ENCODE measurements around the gene METRNL.
"Not testable (repeated sequence)": the region's sequence is repeated elsewhere in the genome, so short reads cannot be mapped to it uniquely, and the experiment has no call there.

The METRNL gene

DNA sequence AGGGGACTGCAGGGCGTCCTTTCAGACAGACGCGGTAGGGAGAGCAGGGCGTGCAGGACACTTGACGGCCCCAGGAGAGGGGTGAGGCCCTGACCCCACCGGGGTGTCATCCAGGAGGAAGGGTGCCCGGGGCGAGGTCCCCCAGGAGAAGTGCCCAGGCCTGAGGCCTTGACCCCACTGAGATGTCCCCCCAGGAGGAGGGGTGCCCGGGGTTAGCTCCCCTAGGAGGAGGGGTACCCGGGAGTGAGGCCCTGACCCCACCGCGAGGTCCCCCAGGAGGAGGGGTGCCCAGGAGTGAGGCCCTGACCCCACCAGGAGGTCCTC lies 27.2 kb upstream of the METRNL start:
- no peak for DNase-seq (ENCODE audit: low spot score)

DNA sequence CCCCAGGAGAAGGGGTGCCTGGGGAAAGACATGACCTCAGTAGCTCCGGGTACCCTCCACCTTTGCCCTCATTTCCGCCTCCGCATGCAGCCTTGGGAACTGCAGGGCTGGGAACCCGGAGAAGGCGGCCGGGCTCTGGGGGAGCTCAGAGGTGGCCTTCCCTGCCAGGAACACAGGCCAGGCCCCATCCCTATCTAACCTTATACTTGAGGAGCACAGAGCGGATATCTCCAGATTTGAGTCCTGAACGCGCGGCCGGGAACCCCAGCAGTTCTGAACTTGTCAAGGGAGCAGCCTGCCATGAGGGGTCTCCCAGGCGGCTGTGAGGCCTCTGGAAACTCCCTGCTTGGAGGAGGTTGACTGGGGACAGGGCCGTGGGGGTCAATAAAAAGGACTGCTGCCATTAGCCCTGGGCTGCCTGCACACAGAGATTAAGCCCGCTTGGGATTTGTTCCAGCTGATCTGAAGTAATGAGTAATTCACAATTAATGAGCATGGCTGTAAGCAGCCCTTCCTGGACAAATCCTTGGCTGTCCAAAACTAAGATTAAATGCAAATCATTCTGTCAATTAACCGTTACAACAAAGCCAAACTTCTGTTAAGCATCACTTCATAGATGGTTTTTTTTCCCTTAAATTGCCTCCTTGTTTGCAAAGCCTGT lies 26.3 kb upstream of the METRNL start:
- DNase-seq (ENCODE audit: low spot score): no peak

DNA sequence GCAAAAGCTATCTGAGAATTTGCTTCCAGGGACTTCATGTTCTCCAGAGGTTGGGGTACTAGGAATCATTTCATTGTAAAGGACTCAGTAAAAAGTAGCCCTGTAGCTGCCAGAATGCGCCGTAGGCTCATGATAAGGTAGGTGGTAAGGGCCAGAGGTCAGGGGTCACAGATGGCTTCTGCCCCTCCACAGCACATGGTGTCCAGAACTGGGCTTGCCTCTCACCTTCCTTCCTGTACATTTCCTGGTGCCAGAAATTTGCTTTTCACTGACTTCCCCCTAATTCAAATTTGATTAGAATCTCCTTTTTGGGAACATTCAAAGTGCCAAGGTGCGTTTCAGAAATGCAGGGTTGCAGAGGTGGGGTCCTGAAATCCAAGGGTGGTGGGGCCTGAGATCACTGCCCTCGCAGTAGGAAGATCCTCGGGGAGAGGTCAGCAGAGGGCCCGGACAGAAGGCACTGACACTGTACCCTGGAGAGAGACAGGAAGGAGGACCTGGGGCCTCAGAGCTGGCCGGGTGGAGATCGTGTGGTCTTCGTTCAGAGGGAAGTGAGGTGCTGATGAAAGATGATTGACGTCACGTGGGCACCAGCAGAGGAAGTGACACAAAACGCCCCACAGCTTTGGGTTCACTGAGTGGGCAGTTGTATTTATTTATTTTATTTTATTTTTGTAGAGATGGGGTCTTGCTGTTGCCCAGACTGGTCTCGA lies 25.5 kb upstream of the METRNL start:
- peak; percentile 53 for DNase-seq (ENCODE audit: low spot score)

DNA sequence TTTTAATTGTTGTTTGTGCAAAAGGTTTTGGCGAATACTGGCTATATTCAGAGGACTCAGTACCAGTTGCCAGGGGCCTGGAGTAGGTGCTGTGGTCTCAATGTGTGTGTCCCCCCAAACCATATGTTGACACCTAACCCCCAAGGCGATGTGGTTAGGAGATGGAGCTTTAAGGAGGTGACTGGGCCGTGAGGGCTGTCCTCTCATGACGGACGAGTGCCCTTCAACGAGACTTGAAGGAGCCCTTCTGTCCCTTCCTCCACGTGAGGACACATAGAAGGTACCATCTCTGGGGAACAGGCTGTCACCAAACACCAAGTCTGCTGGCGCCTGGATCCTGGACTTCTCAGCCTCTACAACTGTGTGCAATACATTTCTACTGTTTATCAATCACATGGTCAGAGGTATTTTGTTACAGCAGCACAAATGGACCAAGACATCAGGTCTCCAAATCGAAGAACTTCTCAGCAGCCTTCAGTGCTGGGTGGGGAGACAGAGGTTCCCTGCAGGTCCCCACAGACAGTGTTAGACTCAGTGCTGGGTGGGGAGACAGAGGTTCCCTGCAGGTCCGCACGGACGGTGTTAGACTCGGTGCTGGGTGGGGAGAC lies 24.8 kb upstream of the METRNL start:
- no peak for DNase-seq (ENCODE audit: low spot score)

DNA sequence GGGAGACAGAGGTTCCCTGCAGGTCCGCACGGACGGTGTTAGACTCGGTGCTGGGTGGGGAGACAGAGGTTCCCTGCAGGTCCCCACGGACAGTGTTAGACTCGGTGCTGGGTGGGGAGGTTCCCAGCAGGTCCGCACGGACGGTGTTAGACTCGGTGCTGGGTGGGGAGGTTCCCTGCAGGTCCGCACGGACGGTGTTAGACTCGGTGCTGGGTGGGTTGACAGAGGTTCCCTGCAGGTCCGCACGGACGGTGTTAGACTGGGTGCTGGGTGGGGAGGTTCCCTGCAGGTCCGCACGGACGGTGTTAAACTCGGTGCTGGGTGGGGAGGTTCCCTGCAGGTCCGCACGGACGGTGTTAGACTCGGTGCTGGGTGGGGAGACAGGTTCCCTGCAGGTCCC lies 24.2 kb upstream of the METRNL start:
- not testable (repeated sequence) for DNase-seq (ENCODE audit: low spot score)

DNA sequence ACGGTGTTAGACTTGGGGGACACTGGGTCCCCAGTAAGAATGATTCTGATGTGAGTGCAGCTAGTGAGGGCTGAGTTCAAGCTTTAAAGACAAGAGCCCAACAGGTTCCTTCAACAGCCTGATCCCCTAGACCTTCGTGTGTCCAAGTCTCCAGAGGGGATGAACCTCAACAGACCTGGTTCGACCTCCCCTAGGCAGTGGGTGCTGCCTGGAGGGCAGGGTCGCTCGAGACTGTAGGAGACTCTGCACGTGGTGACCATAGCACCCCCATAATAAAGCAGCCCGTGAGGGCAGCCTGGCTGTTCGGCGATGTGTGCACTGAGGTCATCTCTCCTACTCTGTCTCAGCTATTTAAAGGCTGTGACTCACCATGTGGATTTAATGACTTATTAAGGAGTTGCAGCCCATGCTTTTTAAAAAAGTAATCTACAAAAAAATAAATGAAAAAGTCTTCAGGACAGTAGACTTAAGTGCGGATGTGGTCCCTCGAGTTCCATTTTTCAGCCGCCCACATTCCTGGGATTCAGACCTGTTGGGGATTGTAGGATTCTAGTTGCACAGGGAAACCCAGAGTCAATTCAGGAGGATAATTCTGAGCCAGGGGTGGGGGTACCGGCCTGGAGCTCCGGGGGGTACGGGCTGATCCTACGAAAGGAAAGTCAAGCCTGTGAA lies 23.4 kb upstream of the METRNL start:
- no peak for DNase-seq (ENCODE audit: low spot score)

- no peak for DNase-seq (ENCODE audit: low spot score)
Measured at GRCh38 chr17:83056583-83057396, 22.6 kb upstream of the METRNL start.

GRCh38 chr17:83057397-83057761 lies 22.0 kb upstream of the METRNL start:
- DNase-seq (ENCODE audit: low spot score): no peak

DNA sequence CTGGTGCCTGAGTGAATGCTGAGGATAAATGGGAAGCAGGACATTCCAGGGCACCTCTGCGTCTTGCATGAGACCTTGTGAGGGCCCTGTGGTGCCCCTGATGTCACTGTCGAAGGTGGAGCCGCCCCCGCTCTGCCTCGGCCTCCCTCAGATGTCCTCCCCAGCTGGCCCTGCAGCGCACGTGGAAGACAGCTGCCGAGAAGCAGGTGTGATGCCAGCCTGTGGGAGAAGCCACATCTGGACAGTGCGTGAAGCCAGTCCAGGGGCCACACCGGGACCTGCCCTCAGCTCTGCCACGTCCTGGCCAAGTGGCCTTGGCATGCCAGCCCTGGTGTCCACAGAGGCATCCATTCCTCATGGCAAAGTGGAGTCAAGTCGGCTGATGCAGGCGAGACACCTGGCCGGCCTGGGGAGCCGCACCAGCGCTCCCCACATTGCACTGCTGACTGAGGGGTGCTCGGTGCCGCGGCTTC lies 21.6 kb upstream of the METRNL start:
- DNase-seq (ENCODE audit: low spot score): no peak

DNA sequence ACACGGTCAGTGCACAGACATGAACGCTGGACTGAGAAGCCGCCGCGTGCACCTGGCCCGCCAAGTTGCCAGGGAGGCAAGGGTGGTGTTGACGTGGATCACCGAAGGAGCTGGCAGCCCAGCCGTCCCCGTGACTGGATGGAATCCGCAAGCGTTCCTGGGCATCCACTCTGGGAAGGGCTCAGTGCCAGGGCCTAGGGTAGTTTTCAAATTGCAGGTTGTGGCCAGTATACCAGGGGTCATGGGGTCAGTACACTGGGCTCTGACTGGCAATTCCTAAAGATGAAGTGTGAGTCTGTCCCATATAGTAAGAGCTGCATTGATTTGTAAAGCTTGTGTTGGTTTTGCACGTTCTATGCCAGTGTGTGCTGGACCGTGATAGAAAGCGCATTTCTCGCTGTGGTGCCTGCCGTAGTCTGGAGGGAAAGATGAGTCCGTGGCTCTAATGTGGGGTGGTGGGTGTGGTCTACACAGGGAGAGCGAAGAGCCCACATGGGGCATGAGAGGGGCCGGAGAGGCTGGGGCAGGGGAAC lies 21.1 kb upstream of the METRNL start:
- DNase-seq (ENCODE audit: low spot score): no peak

GRCh38 chr17:83061586-83061985 lies 17.8 kb upstream of the METRNL start:
- no peak for DNase-seq (ENCODE audit: low spot score)

- no peak for DNase-seq (ENCODE audit: low spot score)
Measured at GRCh38 chr17:83062011-83062817, 17.2 kb upstream of the METRNL start.

DNA sequence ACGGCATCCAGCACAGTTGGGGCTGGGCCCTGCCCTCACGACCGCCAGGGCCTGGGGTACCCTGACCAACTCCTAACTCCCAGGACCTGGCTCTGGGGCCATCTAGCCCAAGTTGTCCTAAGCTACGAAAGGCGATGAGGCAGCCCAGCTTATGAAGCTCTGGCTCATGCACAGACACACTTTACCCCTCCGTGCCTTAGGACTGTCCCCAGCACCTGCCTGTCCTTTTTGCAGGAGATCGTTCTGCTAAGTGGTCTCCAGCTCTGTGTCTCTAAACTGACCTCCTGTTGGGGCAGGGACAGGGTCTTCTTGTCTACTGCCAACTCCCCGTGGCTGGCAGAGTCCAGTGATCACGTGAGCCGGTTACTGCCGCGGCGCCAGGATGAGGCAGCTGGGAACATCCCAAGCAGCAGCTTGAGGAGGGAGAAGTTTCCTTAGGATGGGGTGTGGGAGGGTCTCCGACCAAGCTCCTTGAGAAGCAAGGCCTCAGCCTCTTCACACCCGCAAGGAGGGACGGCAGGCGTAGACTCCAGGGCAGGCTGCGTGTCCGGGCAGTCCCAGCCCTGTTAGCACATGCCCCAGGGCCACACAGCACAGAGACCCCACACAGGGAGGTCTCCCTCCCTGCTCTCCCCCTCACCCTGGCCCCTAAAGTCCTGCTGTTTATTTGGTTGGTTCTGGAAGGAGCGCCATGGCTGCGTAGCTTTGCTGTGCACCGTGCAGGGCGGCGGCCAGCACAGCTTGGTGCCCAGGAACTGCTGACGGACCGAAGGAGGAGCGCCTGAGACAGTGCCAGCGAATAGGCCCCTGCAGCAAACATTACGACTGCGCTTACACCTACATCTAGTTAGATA lies 16.4 kb upstream of the METRNL start:
- DNase-seq (ENCODE audit: low spot score): no peak

DNA sequence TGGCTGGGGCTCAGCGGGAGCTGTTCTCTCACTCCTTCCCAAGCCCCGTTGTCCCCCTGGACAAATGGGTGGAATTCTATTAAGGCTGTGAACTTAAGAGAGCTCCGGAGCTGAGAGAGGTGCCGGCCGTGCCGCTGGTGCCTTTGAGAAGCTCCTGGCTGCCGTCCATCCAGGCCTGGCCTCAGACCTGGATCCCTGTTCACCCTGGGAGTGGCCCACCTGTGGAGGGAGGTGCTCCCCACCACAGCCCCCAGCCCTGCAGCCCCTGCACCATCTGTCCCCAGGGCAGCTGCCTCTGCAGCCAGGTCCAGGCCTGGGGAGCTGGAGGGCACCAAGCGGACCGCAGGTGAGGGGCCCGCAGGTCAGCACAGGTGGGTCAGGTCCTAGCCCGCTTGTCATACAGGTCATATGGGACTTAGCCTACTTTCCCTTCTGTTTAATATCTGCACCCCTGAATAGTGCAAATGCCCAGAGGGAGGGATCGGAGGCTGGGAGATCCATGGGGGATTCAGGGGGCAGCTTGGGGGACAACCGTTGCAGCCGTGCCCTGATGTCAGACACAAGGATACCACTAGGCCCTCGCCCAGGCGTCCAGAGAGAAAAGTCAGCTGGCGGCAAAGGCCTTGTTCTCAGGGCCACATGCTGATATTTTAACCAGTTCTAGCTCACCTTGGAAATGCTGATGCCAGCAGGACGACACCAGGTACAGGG lies 15.2 kb upstream of the METRNL start:
- DNase-seq (ENCODE audit: low spot score): no peak

GRCh38 chr17:83064732-83065659 lies 14.4 kb upstream of the METRNL start:
- no peak for DNase-seq (ENCODE audit: low spot score)

- DNase-seq (ENCODE audit: low spot score): no peak
Measured at GRCh38 chr17:83065660-83066542, 13.5 kb upstream of the METRNL start.

DNA sequence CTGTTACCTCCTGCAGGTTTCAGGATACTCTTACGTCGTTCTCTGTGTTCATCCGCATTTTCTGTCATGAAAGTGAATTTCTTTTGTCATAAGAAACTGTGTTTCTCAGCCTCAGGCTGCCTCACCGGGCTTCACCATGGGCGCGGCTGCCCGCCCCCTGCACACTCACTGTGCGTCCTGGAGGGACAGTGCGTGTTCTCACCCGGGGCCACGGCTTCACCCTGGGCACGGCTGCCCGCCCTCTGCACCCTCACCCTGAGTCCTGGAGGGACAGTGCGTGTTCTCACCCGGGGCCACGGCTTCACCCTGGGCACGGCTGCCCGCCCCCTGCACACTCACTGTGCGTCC lies 12.9 kb upstream of the METRNL start:
- DNase-seq (ENCODE audit: low spot score): not testable (repeated sequence)

Data from pons (tissue), 1 donor.